PFSK-1 (cell line): ENCODE measurements around the gene EGFL8.

Source experiments
- FOXP2 ChIP-seq: optimal IDR thresholded peaks from 2 replicates; pipeline ENCODE3; 2011; ENCODE audit warnings: borderline replicate concordance, control low read depth, inconsistent platforms; ENCODE audit not compliant: insufficient read depth; ENCODE audit errors: extremely low read length, extremely low read depth
- POLR2AphosphoS5 ChIP-seq: IDR thresholded peaks from 2 replicates; pipeline ENCODE4 v1.6.1; 2012; ENCODE audit warnings: low read depth, mild to moderate bottlenecking, control low read depth, low read length, moderate library complexity
- REST ChIP-seq, 2 experiments: IDR thresholded peaks; 2 replicates each; pipeline versions ENCODE4 v1.6.1 to v1.8.0; 2011 to 2012; ENCODE audit warnings: low read depth in 2 of 2, low read length in 2 of 2, control low read depth in 1 of 2, inconsistent platforms in 1 of 2, mild to moderate bottlenecking in 1 of 2, moderate library complexity in 1 of 2; ENCODE audit not compliant: insufficient read depth in 1 of 2
- SIN3A ChIP-seq: IDR thresholded peaks from 2 replicates; pipeline ENCODE4 v1.6.1; 2012; ENCODE audit warnings: mild to moderate bottlenecking, low read length, moderate library complexity, borderline replicate concordance; ENCODE audit not compliant: insufficient read depth
- TAF1 ChIP-seq: IDR thresholded peaks from 2 replicates; pipeline ENCODE4 v1.6.1; 2012; ENCODE audit warnings: low read length, control low read depth, borderline replicate concordance; ENCODE audit not compliant: insufficient read depth

The EGFL8 gene

GRCh38 chr6:32146287-32146686 lies 18.1 kb upstream of the EGFL8 start:
- no peak for TF ChIP-seq TAF1

DNA sequence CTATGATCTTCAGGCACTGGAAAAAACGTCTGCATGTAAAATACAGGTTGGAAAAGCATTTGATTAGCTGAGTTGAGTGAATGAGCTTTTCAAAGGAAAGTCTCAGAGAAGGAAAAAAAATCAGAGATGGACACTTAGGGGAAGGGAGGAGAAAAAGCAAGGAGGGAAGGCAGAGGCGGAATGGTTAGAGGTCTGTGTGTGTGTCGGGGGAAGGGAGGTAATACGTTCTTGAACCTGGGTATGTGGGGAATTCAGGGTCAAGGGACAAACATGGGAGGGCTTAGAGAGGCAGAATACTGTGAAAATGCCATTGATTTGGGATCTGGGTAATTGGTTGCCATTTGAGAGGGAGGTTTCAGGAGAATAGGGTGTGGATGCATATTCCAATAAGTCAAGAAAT lies 17.7 kb upstream of the EGFL8 start:
- TF ChIP-seq SIN3A (no peak), TAF1 (no peak), REST (IDR thresholded peaks at IDR 0.05; ENCODE audit: insufficient read depth in 1 of 2, low read depth in 2 of 2, low read length in 2 of 2) (no peak), FOXP2 (no peak), POLR2AphosphoS5 (no peak)

- no peak for TF ChIP-seq TAF1
Observed at GRCh38 chr6:32147401-32148132, 16.8 kb upstream of the EGFL8 start.

DNA sequence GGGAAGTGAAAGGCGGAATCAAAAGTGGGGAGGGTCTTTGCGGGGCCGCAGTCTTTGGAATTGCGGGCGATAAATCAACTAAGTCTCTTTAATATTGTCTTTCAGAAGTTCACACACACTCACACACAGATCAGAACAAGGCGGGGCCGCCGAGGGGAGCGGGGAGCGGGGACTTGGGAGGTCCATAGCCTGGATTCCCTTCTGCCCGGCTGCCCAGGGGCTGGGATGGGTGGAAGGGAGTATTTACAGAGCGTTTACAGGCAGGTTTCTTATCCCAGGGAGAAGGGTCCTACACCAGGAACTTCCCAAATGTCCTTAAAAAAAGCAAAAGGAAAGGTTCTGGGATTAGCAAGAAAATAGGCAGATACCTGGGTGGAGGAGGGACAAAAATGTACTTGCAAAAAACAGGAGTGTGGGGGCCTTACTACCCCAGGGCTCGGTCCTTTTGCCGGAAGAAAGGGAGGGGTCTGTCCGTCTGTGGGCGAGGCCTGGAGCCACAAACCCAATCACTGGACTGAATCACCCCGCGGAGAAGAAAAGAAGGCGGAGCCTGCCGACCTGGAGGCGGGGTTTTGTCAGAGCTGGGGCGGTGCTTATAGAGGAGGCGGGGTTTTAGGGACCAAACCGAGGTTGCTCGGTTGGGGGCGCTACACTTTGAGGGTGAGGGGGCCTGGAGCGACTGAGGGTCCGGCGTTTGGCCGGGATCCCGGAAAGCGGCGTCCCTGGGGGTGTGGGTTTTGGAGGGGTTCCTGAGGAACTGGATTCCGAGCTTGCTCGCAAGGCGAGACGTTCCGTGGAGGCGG lies 15.9 kb upstream of the EGFL8 start:
- TF ChIP-seq REST (IDR thresholded peaks at IDR 0.05; ENCODE audit: insufficient read depth in 1 of 2, low read depth in 2 of 2, low read length in 2 of 2) (no peak), POLR2AphosphoS5 (no peak), SIN3A (no peak)

GRCh38 chr6:32149092-32149755 lies 15.2 kb upstream of the EGFL8 start:
- TF ChIP-seq POLR2AphosphoS5 (no peak), REST (IDR thresholded peaks at IDR 0.05; ENCODE audit: insufficient read depth in 1 of 2, low read depth in 2 of 2, low read length in 2 of 2) (no peak), SIN3A (no peak), TAF1 (no peak), FOXP2 (no peak)
